CD4-positive, alpha-beta T cell (primary cell): ENCODE measurements around the gene CFAP299. TPM values are rescaled to one million over a fixed set of nuclear protein-coding genes. Genes with fewer than 3 reads are reported as not detected.

Experiments
- ATAC-seq: fragments of 200-7000 bp; cut with Tn5 transposase; one replicate; pipeline ENCODE4 v1.10.0; 2022; ENCODE audit warnings: mild to moderate bottlenecking; ENCODE audit not compliant: poor library complexity
- CTCF ChIA-PET: fragments of 350-600 bp; sonication (Branson Sonifier 250); formaldehyde crosslinking; loops from one replicate; lab custom pipeline; 2021; ENCODE audit warnings: antibody characterized with exemption, inconsistent platforms; lab: Charles Lee
- POLR2A ChIA-PET: fragments of 350-600 bp; sonication (Branson Sonifier 250); formaldehyde crosslinking; loops from one replicate; lab custom pipeline; 2021; ENCODE audit warnings: antibody characterized with exemption, inconsistent platforms; lab: Charles Lee
- DNase-seq, 14 experiments: peaks; one replicate each; pipeline ENCODE4 v3.0.0-alpha.2; 2013 to 2020; ENCODE audit warnings: mixed read lengths in 2 of 14
- H3K27ac ChIP-seq, 2 donors: one replicate each; pipeline versions ENCODE4 v1.5.1 to v1.7.0; 2013; ENCODE audit warnings: low read length in 2 of 2, low read depth in 1 of 2, mild to moderate bottlenecking in 1 of 2
- H3K27me3 ChIP-seq, 2 experiments: 1 replicate in 1 of 2; 2 replicates in 1 of 2; pipeline versions ENCODE4 v1.6.1 to v1.7.0; 2013; ENCODE audit warnings: low read length in 2 of 2, control low read depth in 1 of 2, mild to moderate bottlenecking in 1 of 2, moderate library complexity in 1 of 2; ENCODE audit not compliant: insufficient read depth in 2 of 2, control insufficient read depth in 1 of 2
- H3K36me3 ChIP-seq: one replicate; pipeline ENCODE4 v1.6.1; 2013; ENCODE audit warnings: low read length, control low read depth; ENCODE audit not compliant: insufficient read depth
- H3K4me1 ChIP-seq: one replicate; pipeline ENCODE4 v1.6.1; 2013; ENCODE audit warnings: low read length, control low read depth; ENCODE audit not compliant: insufficient read depth
- H3K4me3 ChIP-seq: one replicate; pipeline ENCODE4 v1.5.1; 2013; ENCODE audit warnings: mild to moderate bottlenecking, low read length, moderate library complexity
- H3K9me3 ChIP-seq, 2 experiments: 1 replicate in 1 of 2; 2 replicates in 1 of 2; pipeline versions ENCODE4 v1.6.1 to v1.7.0; 2013; ENCODE audit warnings: low read length in 2 of 2, mild to moderate bottlenecking in 2 of 2, control low read depth in 1 of 2, moderate library complexity in 1 of 2; ENCODE audit not compliant: control insufficient read depth in 1 of 2, insufficient read depth in 1 of 2
- H3K27ac Mint-ChIP-seq: one replicate; pipeline ENCODE4 v1.8.0; 2020; ENCODE audit warnings: mixed read lengths
- H3K27me3 Mint-ChIP-seq: one replicate; pipeline ENCODE4 v1.8.0; 2021; ENCODE audit warnings: mixed read lengths
- H3K36me3 Mint-ChIP-seq: one replicate; pipeline ENCODE4 v1.8.0; 2021; ENCODE audit warnings: low read depth, mixed read lengths
- H3K4me1 Mint-ChIP-seq: one replicate; pipeline ENCODE4 v1.8.0; 2021; ENCODE audit warnings: low read depth, mixed read lengths
- H3K4me3 Mint-ChIP-seq: one replicate; pipeline ENCODE4 v1.8.0; 2020; ENCODE audit warnings: mild to moderate bottlenecking, mixed read lengths
- H3K9me3 Mint-ChIP-seq: one replicate; pipeline ENCODE4 v1.8.0; 2020; ENCODE audit warnings: mixed read lengths
- CTCF ChIP-seq: fragments of 200-600 bp; IDR thresholded peaks from one replicate; pipeline ENCODE4 v1.8.0; 2022; ENCODE audit warnings: antibody characterized with exemption, mild to moderate bottlenecking
- intact Hi-C, 2 experiments: fragments of 100-400 bp; cut with DNase I in 1 of 2; cut with micrococcal nuclease in 1 of 2; formaldehyde crosslinking; loops; one replicate each; pipeline versions ENCODE4 v1.15.1 to v1.9.0; 2023 to 2025; cut with DNase I, micrococcal nuclease
- total RNA-seq, 174 experiments: library from RNA in 2 of 174; stranded (reverse) in 2 of 174; gene quantifications; one replicate each; pipeline ENCODE4 v1.2.3 and lab custom pipeline; 2021 to 2026

CFAP299 gene
- total RNA-seq, 2 experiments from 2014 or later, result not detected

GRCh38 chr4:80367737-80368136 is 32.2 kb downstream of the CFAP299 start:
- Histone ChIP-seq H3K4me1 (peaks cover 3% of the 10 kb centered on the region), H3K27me3 (no peaks in the 10 kb centered on the region), H3K36me3 (no peaks in the 10 kb centered on the region), H3K9me3 (peaks cover 6 to 10% of the 10 kb centered on the region in 2 experiments), H3K4me3 (no peak overlapping the region), H3K27ac (no peak overlapping the region)
- Mint-ChIP-seq H3K36me3 (peaks cover 5% of the 10 kb centered on the region), H3K27me3 (no peaks in the 10 kb centered on the region), H3K4me1 (peaks cover 10% of the 10 kb centered on the region), H3K27ac (no peak overlapping the region), H3K4me3 (no peak overlapping the region), H3K9me3 (peaks cover 6% of the 10 kb centered on the region)
- ATAC-seq, result no peak
- ChIA-PET POLR2A (no interaction called here), CTCF (interaction anchor here (1.0 kb wide), 1 partner anchor 673 kb away, joined by 3 read pairs; no protein-coding TSS in a partner anchor)
- no peak for DNase-seq
- TF ChIP-seq CTCF, result no peak
- intact Hi-C loops, result no loop called here

- Histone ChIP-seq H3K27me3 (no peaks in the 10 kb centered on the region), H3K4me1 (peaks cover 3% of the 10 kb centered on the region), H3K4me3 (no peak overlapping the region), H3K9me3 (peaks cover 6 to 10% of the 10 kb centered on the region in 2 experiments), H3K36me3 (no peaks in the 10 kb centered on the region), H3K27ac (no peak overlapping the region)
- TF ChIP-seq CTCF, result no peak
- peaks cover 10% of the 10 kb centered on the region for H3K4me1 Mint-ChIP-seq
- POLR2A ChIA-PET, result no interaction called here
- peaks cover 12% of the 10 kb centered on the region for H3K36me3 Mint-ChIP-seq
- no peak for DNase-seq
- no peak overlapping the region for H3K4me3 Mint-ChIP-seq
- ATAC-seq, result no peak
- H3K27me3 Mint-ChIP-seq, result no peaks in the 10 kb centered on the region
- CTCF ChIA-PET, result no interaction called here
- intact Hi-C loops, result loop anchor here in 1 of 2 experiments (10.0 kb wide), 1 partner anchor 254 kb away; no protein-coding TSS in a partner anchor
- no peak overlapping the region for H3K27ac Mint-ChIP-seq
- peaks cover 12% of the 10 kb centered on the region for H3K9me3 Mint-ChIP-seq
These were observed 35.1 kb downstream of the CFAP299 start for GRCh38 chr4:80370635-80371034.

GRCh38 chr4:80371046-80371445 is 35.5 kb downstream of the CFAP299 start:
- Histone ChIP-seq H3K4me1 (peaks cover under 1% of the 10 kb centered on the region), H3K36me3 (no peaks in the 10 kb centered on the region), H3K27me3 (no peaks in the 10 kb centered on the region), H3K4me3 (no peak overlapping the region), H3K27ac (no peak overlapping the region), H3K9me3 (peaks cover 6 to 10% of the 10 kb centered on the region in 2 experiments)
- no peak overlapping the region for H3K4me3 Mint-ChIP-seq
- ChIA-PET CTCF (no interaction called here), POLR2A (no interaction called here)
- H3K9me3 Mint-ChIP-seq, result peaks cover 12% of the 10 kb centered on the region
- ATAC-seq (no peak), DNase-seq (no peak)
- no peak for TF ChIP-seq CTCF
- H3K36me3 Mint-ChIP-seq, result peaks cover 12% of the 10 kb centered on the region
- no peak overlapping the region for H3K27ac Mint-ChIP-seq
- intact Hi-C loops, result loop anchor here in 1 of 2 experiments (10.0 kb wide), 1 partner anchor 254 kb away; no protein-coding TSS in a partner anchor
- H3K4me1 Mint-ChIP-seq, result peaks cover 7% of the 10 kb centered on the region
- no peaks in the 10 kb centered on the region for H3K27me3 Mint-ChIP-seq
